Stimulated activated CD8-positive, alpha-beta memory T cell treated with anti-CD3 and anti-CD28 coated beads, Interleukin-15, amount 100 ng/mL, for 1 hour (primary cell): Measurements from ENCODE around the gene SBF2.
"Not testable (repeated sequence)": the region's sequence is repeated elsewhere in the genome, so short reads cannot be mapped to it uniquely, and the experiment has no call there.

ENCODE experiments used
- DNase-seq: peaks from one replicate; pipeline ENCODE4 v3.0.0-alpha.2; 2020; ENCODE audit warnings: low read depth

The SBF2 gene

DNA sequence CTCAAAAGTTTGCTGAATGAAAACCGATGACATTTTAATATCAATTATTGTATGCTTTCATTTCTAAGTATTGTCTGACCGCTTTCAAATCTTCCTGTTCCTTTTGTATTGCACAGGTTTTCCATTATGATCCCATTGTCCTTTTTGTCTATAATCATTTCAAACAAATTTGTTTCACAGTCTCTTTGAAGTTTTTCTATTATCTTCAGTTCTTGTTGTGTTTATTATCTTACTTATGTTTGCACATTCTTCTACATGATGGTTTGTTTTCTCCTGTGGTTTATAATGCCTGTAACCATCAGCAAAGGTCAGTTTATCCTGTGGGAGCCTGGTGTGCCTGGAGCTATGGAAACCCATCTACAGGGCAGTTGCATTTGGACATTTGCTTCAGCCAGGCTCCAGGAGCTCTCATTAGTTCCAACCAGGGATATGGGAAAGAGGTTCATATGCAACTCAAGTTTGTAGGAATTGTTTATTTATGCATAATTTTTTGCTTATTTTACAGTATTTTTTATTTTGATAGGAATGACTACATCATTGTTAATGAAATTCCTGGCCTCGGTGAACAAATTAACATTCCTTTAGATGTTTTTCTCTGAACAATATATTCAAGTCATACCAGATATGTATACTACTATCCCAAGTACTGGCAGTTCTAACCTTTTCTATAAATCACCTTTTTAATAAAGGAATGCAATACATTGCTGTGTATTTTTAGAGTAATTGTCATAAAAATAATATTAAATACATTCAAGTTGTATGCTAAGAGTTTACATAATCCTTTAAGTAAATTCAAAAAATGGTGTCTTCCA is 179.2 kb downstream of the SBF2 start:
- DNase-seq, result no peak

DNA sequence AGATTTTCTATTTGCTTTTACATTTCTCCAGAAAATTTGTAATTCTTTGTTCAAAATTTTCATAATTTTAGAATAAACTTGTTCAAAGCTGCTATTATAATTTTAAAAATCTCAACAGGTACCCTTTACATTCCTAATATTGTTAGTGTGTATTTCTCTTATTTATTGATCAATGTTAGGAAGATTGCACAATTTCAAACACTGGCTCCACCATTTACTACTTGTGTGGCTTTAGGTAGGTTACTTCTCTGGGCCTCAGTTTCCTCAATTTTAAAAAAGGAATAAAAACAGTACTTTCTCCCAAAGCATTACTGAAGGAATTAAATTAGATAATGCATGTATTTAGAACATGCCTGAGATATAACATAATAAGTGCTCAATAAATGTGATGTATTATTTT is 180.2 kb downstream of the SBF2 start:
- no peak for DNase-seq

DNA sequence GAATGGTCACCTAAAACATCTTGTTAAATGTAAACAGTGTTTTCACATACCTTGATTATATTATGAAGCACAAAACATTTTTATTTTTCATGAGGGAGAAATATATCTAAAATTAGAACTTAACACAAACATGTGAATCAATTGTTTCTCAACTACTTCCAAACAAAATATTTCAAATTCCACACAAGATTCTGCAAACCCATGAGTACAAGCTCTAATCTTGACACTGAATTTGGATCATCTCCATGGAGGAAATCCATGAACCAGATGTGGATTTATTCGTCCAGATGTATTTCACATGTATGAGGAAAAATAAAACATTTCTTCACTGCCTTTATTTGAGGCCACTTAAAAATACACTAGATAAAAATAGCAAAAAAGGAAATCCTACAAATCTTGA is 184.2 kb downstream of the SBF2 start:
- DNase-seq, result no peak

DNA sequence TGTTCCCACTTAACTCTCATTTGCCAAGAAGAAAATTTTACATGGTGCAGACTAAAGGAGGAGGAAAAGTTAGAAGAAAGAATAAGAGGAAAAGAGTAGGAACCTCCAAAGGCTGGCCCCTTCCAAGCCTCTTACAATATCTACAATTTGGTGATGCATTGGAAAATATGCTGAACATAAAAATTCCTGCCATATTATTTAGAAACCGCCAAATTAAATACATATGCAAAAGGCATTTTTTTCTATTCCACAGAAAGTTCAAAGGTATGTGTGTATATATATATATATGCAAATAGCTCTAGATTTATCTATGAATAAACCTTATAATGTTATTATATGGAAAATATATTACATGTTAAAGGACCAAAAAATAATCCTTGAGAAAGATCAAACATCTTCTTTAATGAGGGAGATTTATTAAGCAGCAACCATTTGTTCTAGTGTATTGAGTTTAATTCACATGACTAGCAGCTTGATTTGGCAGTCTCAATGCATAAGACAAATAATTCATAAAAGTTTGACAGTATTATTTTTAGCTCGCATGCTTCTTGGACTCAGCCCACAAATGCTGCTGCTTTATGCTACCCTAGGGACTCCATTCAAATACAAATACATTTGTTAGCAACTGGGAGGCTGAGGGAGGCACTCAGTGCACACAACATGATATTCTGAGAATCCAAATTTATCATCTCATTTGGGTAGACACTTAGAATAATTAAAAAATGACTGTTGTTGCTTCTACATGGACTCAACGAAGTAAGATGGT is 184.9 kb downstream of the SBF2 start:
- DNase-seq, result no peak

DNA sequence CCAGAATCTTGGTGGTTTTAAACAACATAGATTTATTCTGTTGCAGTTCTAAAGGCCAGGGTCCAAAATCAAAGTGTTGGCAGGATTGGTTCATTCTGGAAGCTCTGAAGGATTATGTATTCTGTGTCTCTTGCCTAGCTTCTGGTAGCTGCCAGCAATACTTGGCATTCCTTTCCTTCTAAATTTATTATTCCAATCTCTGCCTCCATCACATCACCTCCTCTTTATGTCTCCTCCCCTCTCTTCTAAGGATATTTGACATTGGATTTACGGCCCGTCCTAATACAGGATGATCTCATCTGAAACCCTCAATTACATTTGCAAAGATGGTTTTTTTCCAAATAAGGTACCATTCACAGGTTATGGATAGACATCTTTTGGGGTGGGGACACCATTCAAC is 186.5 kb downstream of the SBF2 start:
- DNase-seq, result no peak

DNA sequence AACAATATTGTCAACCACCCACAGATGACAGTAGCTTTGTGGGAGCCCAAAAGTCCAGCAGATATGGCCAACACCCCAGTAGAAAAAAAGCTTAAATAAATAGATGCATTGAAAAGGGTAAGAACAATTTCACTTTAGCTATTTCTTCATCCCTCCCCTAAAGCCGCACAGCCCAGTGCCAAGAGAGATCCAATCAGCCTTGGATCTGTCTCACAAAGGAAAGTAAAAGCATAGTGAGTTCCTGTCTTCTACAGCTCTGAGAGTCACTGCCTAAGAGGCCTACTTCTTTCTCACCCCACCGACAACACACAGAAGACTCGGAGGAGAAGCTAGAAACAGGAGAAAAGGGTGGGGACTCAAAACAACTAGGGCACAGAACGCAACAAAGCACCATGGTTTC is 196.4 kb downstream of the SBF2 start:
- no peak for DNase-seq

DNA sequence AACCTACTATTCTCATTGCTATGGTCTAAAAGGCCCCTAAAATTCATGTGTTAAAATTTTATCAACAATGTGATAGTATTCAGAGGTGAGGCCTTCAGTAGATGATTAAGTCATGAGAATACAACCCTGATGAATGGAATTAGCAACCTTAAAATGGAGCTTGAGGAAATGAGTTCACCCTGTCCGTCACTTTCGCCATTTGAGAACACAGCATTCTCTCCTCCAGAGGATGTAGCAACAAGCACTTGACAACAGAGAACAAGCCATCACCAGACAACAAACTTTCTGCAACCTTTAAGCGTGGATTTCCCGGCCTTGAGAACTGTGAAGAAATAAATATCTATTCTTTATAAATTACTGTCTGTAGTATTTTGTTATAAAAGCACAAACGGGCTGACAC is 197.0 kb downstream of the SBF2 start:
- no peak for DNase-seq

DNA sequence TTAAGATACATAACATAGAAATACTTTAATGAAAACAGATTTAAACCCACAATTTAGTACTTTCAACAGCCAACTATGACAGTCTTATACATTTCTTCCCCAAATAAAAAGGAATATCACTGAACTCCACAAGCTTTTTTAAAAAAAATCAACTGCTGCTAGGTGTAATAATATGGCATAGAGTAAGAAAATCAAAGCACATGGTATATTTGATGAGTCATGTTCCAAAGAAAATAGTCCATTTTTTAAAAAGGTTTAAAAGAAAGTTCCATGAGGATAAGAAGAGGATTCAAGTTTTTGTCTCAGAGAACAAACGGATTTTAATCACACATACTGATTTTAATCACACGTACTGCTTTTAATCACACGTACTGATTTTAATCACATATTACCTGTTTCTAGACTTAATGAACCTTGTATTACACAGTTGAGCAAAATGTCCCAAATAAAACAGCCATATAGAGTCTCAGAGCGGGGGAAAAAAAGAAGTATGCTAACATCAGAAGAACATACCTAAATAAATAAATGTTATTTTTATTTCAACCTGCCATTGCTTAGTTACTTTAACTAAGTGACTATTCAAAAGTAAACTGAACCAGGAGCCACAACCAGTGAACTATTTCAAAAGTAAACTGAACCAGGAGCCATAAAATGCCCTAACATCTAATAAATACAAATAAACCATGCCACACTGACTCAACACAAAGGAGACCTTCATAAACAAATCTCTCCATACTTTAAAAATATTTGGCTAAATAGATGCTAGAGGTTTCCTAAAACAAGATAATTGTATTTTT is 198.4 kb downstream of the SBF2 start:
- no peak for DNase-seq

DNA sequence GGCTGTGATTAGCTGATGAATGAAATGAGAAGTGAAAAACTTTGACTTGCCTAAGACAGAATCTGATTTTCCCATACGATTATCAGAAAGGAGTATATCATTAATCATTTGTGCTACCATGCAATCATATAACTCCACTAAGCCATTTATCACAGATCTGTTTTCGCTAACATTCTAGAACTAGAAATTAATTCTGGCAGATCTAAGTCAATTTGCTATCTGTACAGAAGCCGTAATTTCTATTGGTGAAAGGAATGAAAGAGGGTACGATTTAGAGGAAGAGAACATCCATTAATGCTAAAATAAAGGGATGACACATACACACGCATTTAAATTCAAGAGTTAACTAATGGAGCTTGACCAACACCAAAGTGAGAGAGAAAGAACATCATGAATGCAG is 201.6 kb downstream of the SBF2 start:
- DNase-seq, result no peak

DNA sequence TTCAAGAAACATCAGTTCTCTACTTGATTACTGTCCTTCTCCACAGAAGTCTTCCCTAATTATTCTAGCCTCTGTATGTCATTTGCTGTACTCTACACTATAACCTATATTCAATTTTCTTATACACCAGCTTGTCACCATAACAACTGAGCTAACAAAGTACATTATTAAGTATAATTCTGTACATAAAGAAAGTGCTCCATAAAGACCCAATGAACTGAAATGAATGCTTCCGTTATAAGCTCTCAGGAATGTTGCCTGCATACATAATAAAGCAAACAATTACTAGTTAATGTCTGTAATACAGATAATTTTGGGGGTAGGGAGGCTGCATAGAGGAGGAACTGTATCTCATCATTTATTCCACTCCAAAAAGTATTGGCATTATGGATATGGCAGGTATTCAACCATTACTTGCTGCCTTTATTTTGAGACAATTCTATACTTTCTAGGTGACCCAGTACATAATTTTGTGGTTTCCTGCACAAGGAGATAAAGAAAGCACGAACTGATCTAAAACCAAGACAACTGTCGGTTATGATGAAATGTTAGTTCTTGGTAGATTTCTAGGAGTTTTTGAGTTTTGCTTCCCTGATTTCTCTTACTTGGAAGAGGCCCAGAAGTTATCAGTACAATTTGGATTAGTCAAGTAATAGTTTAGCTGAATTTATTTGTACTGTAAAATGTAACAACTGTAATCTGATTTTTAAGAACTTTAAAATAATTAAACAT is 202.5 kb downstream of the SBF2 start:
- no peak for DNase-seq

DNA sequence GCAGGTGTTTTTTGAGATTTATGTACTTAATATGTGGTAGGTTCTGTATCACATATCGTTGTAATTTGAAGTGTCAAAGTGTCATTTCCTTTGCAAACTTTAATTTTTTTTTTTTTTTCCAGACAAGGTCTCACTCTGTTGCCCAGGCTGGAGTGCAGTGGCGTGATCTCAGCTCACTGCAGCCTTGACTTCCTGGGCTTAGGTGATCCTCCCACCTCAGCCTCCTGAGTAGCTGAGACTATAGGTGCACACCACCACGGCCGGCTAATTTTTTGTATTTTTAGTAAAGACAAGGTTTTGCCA is 206.1 kb downstream of the SBF2 start:
- DNase-seq, result not testable (repeated sequence)

DNA sequence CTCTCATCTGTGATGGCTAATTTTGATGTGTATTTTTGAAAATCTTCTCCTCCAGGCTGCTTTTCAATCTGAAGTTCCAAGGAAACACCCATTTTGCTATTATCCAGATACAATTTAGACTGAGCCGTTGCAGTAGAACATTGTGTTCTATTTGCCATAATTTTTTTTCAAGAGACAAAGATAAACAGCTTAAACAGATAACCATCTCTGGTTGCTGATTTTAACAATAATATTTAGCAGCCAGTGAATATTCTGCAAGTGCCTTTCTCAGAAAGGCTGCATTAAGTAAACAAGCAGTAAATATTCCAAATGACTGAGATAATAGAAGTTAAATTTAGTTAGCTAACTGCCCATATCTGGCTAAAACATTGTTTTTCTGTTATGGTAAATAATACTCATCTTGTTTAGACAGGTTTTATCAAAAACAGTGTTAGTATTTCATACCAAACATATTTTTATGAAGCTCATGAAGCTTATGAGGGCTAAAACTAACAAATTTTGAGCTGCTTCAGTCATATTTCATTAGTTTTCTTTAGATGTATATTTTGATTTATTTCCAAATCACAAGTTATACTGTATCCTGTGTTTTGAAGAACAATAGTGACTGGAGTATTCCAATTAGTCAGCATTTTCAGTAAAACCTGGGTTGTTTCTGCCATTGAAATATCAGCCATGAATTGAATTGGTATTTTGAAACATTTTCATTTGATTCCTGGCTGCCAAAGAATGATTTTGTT is 206.7 kb downstream of the SBF2 start:
- no peak for DNase-seq

DNA sequence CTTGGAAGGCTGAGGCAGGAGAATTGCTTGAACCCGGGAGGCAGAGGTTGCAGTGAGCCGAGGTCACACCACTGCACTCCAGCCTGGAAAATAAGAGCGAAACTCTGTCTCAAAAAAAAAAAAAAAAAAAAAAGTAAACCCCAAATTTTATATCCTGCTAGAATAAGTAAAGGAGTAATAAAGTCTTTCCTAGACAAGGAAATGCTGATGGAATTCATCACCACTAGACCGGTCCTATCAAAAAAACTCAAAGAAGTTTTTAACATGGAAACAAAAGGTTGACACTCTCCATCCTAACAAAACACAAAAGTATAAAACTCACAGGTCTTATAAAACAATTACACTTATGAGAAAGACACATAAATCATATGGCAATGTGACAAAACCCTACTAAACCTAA is 213.9 kb downstream of the SBF2 start:
- no peak for DNase-seq

DNA sequence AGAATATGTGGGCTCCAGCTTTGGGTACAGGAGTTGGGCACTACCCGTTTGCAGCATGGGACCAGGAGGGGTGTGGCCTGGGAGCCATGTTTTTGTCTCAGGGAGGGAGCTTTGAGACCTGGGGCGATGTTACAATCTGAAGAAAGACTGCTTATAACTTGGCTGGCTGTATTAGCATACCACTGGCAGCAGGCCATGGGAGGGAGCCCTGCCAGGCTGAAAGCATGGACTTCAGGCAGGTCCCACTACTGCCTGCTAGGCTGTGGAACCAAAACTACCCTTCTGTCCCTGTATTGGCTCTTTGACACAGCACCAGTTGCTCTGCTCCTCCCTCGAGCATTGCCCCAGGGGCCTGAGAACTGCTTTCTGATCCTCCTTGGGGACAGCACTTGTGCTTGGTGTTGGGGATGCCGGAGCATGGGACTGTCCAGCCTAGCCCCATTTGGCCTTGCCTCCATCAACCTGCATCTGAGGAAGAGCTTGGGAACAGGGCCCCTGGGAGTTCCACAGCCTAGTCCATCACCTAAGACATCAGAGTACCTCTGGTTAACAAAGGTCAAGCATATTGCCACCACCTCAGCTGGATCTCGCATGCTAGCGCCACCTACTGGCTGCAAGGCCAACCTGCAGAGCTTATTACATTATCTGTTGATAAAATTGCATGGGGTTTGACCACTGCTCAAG is 217.4 kb downstream of the SBF2 start:
- peak; percentile 4 for DNase-seq

DNA sequence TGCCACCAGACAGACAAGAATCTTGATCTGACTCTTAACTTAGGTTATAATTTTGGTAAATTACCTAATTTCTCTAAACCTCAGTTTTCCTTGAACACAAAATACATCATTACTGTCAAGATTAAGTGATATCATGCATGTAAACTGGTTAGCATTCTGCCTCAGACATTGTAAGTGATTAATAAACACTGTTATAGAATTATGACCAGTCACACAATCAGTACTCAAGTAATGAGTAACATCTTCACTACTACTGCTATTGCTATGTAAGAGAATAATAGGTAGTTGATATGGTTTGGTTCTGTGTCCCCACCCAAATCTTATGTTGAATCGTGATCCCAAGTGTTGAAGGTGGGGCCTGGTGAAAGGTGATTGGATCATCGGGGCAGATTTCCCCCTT is 218.9 kb downstream of the SBF2 start:
- DNase-seq, result no peak

DNA sequence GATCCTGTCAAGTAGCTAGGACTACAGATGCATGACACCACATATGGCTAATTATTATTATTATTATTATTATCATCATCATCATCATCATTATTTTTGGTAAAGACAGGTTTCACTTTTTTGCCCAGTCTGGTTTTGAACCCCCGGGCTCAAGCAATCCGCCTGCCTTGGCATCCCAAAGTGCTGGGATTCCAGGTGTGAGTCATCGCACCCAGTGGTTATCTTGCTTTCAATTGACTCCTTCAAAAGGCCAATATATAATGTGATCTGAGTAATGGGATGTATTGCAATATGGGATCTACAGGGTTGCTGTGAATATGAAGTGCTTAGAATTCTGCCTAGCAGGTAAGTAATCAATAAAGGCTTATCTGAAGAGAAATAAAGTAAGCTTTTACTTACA is 221.2 kb downstream of the SBF2 start:
- no peak for DNase-seq

DNA sequence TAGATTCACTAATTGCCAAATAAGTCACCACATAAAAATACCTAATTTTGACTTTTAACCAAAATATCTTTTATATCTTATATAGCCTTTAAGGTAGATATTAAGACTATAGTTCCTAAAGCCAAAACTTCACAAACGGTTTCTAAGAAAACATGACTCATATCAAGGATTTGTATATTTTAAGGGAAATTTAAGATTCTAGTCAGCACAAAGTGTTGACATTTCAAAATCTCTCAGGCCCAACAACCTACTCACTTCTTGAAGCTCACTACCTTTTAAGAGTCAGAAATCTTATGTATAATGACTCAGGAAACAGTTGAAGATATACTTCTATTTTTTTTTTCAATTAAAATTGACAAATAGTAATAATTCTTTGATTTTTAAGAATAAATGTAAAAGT is 221.9 kb downstream of the SBF2 start:
- no peak for DNase-seq

DNA sequence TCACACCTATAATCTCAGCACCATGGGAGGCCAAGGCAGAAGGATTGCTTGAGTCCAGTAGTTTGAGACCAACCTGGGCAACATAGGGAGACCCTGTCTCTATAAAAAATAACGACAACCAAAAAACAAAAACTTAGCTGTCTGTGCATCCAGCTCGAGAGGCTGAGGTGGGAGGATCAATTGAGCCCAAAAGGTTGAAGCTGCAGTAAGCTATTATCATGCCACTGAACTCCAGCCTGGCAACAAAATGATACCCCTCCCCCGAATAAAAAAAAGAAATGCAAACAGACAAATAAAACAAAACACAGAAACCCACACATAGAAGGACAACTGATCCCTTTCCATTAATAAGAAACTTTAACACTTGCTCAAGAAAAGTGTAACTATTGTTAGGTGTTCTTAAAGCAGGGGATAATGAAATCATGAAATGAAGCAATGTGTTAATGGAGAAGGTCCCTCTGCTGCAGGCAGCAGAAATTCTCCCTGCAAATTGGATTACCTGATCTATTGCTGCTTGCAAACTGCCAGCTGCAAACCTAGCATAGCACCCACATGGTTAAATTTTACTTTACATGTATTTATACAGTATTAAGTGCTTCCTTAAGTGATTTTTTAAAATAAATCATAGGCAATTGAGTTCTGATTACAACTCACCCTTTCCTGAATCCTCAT is 226.3 kb downstream of the SBF2 start:
- no peak for DNase-seq

DNA sequence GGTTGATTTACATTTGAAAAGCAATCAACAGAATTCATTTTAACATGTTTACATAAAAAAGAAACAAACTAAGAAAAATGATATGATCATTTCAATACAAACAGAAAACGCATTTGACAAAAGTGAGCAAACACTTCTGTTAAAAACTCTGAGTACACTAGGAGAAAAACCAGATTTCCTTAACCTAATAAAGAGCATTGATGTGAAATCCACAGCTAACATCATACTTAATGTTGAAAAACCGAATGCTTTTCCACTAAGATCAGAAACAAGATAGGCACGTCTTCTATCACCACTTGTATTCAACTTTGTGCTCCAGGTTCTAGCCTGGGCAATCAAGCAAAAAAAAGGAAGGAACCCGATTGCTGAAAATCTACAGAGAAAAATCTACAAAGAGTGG is 227.6 kb downstream of the SBF2 start:
- DNase-seq, result no peak

DNA sequence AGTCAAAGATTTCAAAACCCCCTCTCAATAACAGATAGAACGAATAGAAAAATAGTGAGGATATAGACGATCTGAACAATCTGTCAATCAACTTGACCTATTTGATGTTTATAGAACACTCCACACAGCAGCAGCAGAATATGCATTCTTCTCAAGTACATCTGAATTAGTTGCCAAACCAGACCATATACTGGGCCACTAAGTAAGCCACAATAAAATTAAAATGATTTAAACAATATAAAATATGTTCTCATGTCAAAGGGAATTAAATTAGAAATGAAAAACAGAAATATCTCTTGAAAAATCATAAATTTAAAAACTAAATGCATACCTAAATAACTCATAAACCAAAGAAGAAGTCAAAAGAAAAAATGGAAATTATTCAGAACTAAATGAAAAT is 229.2 kb downstream of the SBF2 start:
- no peak for DNase-seq

DNA sequence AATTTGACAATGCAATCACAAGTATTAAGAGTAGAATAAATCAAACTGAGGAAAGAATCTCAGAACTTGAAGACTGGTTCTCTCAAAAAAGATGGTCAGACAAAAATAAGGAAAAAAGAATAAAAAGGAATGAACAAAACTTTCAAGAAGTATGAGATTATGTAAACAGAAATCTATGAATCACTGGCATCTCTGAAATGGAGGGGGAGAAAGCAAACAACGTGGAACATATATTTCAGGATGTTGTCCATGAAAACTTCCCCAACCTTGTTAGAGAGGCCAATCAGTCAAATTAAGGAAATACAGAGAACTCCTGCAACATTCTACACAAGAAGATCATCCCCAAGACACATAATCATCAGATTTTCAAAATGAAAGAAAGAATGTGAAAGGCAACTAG is 235.7 kb downstream of the SBF2 start:
- DNase-seq, result no peak
